Skeletal muscle satellite cell (primary cell): ENCODE measurements around the gene TTC39C.

Experiments
- H3K27me3 ChIP-seq: 2 replicates; pipeline ENCODE4 v1.7.0; 2013; ENCODE audit warnings: low read length; ENCODE audit not compliant: control insufficient read depth, insufficient read depth
- H3K36me3 ChIP-seq: 2 replicates; pipeline ENCODE4 v1.7.0; 2013; ENCODE audit warnings: mild to moderate bottlenecking, control low read depth, low read length; ENCODE audit not compliant: insufficient read depth
- H3K4me1 ChIP-seq: 2 replicates; pipeline ENCODE4 v1.7.0; 2013; ENCODE audit warnings: low read length; ENCODE audit not compliant: control insufficient read depth, insufficient read depth
- H3K4me2 ChIP-seq: 2 replicates; pipeline ENCODE4 v1.7.0; 2013; ENCODE audit warnings: mild to moderate bottlenecking, low read length
- H3K4me3 ChIP-seq: 2 replicates; pipeline ENCODE4 v1.7.0; 2013; ENCODE audit warnings: low read length
- H3K9ac ChIP-seq: 2 replicates; pipeline ENCODE4 v1.7.0; 2013; ENCODE audit warnings: mild to moderate bottlenecking, low read depth, low read length, moderate library complexity
- H3K9me3 ChIP-seq: replicated peaks from 2 replicates; pipeline ENCODE4 v1.7.0; 2013; ENCODE audit warnings: mild to moderate bottlenecking, control low read depth, low read length

TTC39C gene

GRCh38 chr18:23977719-23978483 lies 36.7 kb upstream of the TTC39C start:
- H3K27me3 ChIP-seq = no peaks in the 10 kb centered on the region
- no peak overlapping the region for H3K4me2 ChIP-seq
- H3K36me3 ChIP-seq = no peaks in the 10 kb centered on the region
- no peaks in the 10 kb centered on the region for H3K9me3 ChIP-seq
- H3K9ac ChIP-seq = no peak overlapping the region
- no peak overlapping the region for H3K4me3 ChIP-seq
- peaks cover 17% of the 10 kb centered on the region for H3K4me1 ChIP-seq

- H3K9ac ChIP-seq = no peak overlapping the region
- no peak overlapping the region for H3K4me2 ChIP-seq
- H3K9me3 ChIP-seq = no peaks in the 10 kb centered on the region
- H3K4me1 ChIP-seq = peaks cover 18% of the 10 kb centered on the region
- no peak overlapping the region for H3K4me3 ChIP-seq
- no peaks in the 10 kb centered on the region for H3K27me3 ChIP-seq
- no peaks in the 10 kb centered on the region for H3K36me3 ChIP-seq
Observed at GRCh38 chr18:23981369-23981980, 33.1 kb upstream of the TTC39C start.

GRCh38 chr18:23982155-23983079 lies 32.1 kb upstream of the TTC39C start:
- H3K4me2 ChIP-seq = peak overlapping the region; percentile 70
- peak overlapping the region; percentile 41 for H3K4me3 ChIP-seq
- peak overlapping the region; percentile 26 for H3K9ac ChIP-seq

DNA sequence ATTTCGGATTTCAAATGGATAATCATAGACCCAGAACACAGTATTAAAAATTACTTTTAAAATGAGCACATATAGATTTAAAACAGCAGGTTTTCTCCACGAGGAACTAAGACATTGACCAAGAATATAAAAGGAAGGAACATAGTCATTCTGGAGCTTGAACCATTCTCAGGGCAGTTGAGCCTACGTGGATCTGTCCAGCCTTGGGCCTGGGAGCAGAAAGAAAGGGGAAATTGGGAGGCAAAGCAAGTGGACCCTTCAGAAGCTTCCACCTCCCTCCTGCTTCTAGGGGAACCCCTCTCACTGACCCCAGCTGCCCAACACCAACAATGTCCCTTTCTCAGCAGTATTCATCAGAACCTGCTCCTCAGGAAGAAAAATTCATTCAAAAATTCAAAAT lies 31.4 kb upstream of the TTC39C start:
- Histone ChIP-seq H3K9me3 (no peaks in the 10 kb centered on the region), H3K4me2 (no peak overlapping the region), H3K27me3 (no peaks in the 10 kb centered on the region), H3K4me1 (peaks cover 18% of the 10 kb centered on the region), H3K4me3 (no peak overlapping the region), H3K9ac (no peak overlapping the region), H3K36me3 (no peaks in the 10 kb centered on the region)

More at GRCh38 chr18:23982155-23983079, 32.1 kb upstream of the TTC39C start:
- H3K36me3 ChIP-seq = no peaks in the 10 kb centered on the region
- peaks cover 18% of the 10 kb centered on the region for H3K4me1 ChIP-seq
- H3K27me3 ChIP-seq = no peaks in the 10 kb centered on the region
- no peaks in the 10 kb centered on the region for H3K9me3 ChIP-seq

GRCh38 chr18:23986600-23987359 lies 27.8 kb upstream of the TTC39C start:
- no peak overlapping the region for H3K4me2 ChIP-seq
- no peaks in the 10 kb centered on the region for H3K36me3 ChIP-seq
- peaks cover 12% of the 10 kb centered on the region for H3K4me1 ChIP-seq
- no peaks in the 10 kb centered on the region for H3K9me3 ChIP-seq
- no peaks in the 10 kb centered on the region for H3K27me3 ChIP-seq
- no peak overlapping the region for H3K4me3 ChIP-seq
- H3K9ac ChIP-seq = no peak overlapping the region

DNA sequence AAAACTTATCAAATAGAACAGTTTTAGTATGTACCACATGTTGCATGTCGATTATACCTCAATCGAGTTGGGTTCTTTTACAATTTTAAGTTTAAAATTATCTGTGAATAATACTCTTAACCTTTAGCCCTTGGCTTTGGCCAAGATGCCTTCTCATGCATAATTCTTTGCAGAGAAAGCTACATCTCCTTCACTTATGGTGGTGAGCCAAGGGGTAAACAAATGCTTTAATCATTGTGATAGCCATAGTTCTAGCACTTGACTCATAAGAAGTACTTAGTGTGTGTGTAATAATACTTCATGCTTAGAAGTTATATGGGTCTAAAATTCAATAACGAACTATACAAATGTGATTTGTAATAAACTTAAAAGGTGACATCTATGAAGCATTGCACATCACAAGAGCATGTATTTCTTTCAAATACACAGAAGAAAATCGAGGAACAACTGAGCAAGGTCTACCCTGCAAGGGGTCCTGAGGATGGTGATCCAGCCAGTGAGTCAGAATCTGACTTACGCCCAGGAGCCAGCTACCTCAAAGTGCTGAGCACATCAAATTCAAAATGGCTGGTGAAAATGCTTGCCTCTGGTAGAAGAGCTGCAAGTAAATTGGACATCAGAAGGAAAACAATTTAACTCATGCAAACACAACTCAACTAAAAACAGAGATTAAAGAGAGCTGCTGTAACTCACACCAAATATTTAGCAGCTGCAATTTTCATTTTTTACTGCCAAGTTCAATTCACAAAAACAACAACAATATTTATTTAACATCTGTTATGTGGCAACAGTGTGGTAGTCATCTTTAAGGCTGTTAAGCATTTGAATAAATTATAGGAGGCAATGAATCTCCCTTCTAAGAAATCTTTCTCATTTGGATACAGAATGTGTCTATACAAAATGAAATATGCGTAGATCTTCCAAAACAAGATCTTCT lies 23.8 kb upstream of the TTC39C start:
- no peaks in the 10 kb centered on the region for H3K9me3 ChIP-seq
- H3K4me2 ChIP-seq = no peak overlapping the region
- peaks cover 13% of the 10 kb centered on the region for H3K4me1 ChIP-seq
- no peaks in the 10 kb centered on the region for H3K27me3 ChIP-seq
- H3K4me3 ChIP-seq = no peak overlapping the region
- H3K9ac ChIP-seq = no peak overlapping the region
- no peaks in the 10 kb centered on the region for H3K36me3 ChIP-seq

DNA sequence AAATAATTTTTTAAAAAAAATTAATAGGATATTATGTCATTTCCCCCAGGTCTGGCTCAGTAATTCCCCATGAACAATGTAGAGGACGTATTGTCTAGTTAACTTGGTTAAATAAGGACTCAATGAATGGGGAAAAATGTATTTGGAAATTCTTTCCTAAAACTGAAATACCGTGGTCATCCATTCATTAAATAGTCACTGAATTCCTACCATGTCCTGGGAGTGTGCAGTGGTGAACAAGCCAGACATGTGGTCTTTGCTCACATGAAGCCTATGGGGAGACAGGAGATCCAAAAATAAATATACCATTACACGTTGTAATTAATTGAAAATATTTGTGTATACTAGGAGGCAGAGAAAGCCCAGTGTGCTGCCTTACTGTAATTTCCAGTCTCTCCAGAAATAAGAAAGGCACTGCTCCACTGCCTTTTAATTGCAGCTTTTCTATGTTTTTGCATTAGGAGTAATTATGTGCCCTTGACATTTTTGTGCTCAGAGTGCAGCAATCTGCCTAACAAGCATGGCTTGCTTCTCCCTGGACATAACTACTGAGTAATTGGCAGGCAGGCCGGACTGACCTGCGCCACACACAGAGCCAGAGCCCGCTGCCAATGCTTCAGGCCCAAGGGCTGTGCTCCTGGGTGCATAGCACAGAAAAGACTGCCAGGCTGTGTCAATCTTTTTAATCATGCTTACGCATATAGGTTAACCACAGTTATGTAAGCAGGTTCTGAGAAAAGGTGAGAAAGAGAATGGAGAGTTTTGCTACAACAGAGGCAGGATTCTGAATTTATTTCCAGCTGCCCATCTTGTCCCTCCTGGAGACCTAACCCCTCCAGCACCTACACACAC lies 22.2 kb upstream of the TTC39C start:
- Histone ChIP-seq H3K4me1 (peaks cover 13% of the 10 kb centered on the region), H3K36me3 (no peaks in the 10 kb centered on the region), H3K4me2 (no peak overlapping the region), H3K9ac (no peak overlapping the region), H3K9me3 (no peaks in the 10 kb centered on the region), H3K4me3 (no peak overlapping the region), H3K27me3 (no peaks in the 10 kb centered on the region)

- Histone ChIP-seq H3K4me3 (no peak overlapping the region), H3K27me3 (no peaks in the 10 kb centered on the region), H3K9ac (no peak overlapping the region), H3K36me3 (no peaks in the 10 kb centered on the region), H3K9me3 (no peaks in the 10 kb centered on the region), H3K4me2 (no peak overlapping the region), H3K4me1 (peaks cover 13% of the 10 kb centered on the region)
Observed at GRCh38 chr18:23992941-23993280, 21.6 kb upstream of the TTC39C start.

- Histone ChIP-seq H3K9me3 (no peaks in the 10 kb centered on the region), H3K27me3 (no peaks in the 10 kb centered on the region), H3K9ac (peak overlapping the region; percentile 43), H3K4me1 (peaks cover 13% of the 10 kb centered on the region), H3K36me3 (no peaks in the 10 kb centered on the region), H3K4me2 (peak overlapping the region; percentile 59), H3K4me3 (peak overlapping the region; percentile 8)
Observed at GRCh38 chr18:23994361-23994902, 20.1 kb upstream of the TTC39C start.
